ENCODE measurements around the gene TRIM65. TPM values are rescaled to one million over a fixed set of nuclear protein-coding genes. Genes with fewer than 3 reads are reported as not detected.
A peak's percentile ranks its signal among the peaks of the same experiment; 100 is the strongest.
"Not testable (repeated sequence)": the region's sequence is repeated elsewhere in the genome, so short reads cannot be mapped to it uniquely, and the experiment has no call there.

TRIM65 gene
- total and polyA plus RNA-seq, 2 of the 4 experiments (the other 2 are of a cell fraction): 7.9 to 10.6 TPM

DNA sequence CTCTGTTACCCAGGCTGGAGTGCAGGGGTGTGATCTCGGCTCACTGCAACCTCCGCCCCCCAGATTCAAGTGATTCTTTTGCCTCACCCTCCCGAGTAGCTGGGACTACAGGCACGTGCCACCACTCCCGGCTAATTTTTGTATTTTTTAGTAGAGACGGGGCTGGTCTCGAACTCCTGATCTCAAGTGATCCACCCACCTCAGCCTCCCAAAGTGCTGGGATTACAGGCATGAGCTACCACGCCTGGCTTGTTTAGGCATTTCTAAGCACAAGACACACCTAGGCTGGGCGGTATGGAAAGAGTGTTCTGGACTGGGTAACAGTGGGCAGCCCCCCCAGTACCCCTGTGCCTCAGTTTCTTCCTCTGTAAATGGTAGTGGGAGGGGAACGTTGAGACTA lies 26.5 kb downstream of the TRIM65 start:
- BruUV-seq (replicated peaks); H3K4me3 ChIP-seq (ENCODE audit: insufficient read depth, low read depth, low read length); DNase-seq; CTCF ChIA-PET; H3K9me3 ChIP-seq (ENCODE audit: control insufficient read depth, insufficient read depth, low read length); in situ Hi-C loops (cut with MboI; ENCODE audit: low sequenced_read_pairs); H2AK9ac ChIP-seq (replicated peaks; ENCODE audit: low read depth, low read length, poor library complexity); H3K27me3 ChIP-seq (ENCODE audit: control insufficient read depth, insufficient read depth, low read length); POLR2A ChIA-PET (ENCODE audit: unreplicated experiment); H4K20me1 ChIP-seq (ENCODE audit: insufficient read depth, low read length); dilution Hi-C loops (cut with HindIII; ENCODE audit: low sequenced_read_pairs, unreplicated experiment); ATAC-seq (ENCODE audit: low read depth); H2BK20ac ChIP-seq (ENCODE audit: low read depth, low read length); H3K36me3 ChIP-seq (ENCODE audit: control insufficient read depth, insufficient read depth, low read length): not testable (repeated sequence)
- Histone ChIP-seq H4K5ac (ENCODE audit: low read depth, low read length) (peak overlapping the region; percentile 96), H3K4ac (ENCODE audit: low read depth, low read length) (peak overlapping the region; percentile 98), H3K9me1 (ENCODE audit: insufficient read depth, low read length) (peaks cover 13% of the 10 kb centered on the region), H3K4me1 (ENCODE audit: control insufficient read depth, insufficient read depth, low read length) (peaks cover 24% of the 10 kb centered on the region), H2BK15ac (ENCODE audit: low read depth, low read length) (peak overlapping the region; percentile 49; the same call in 2 of the 3 replicates), H3K4me2 (ENCODE audit: low read depth, low read length) (peak overlapping the region; percentile 64; the same call in 1 of the 2 replicates), H4K8ac (ENCODE audit: low read depth in 2 of 2, low read length in 2 of 2) (peak overlapping the region; percentile 94 to 97; a peak in 3 of 4 replicates), H3K9ac (ENCODE audit: low read depth, low read length) (peak overlapping the region; percentile 83; the same call in 1 of the 2 replicates), H3K27ac (ENCODE audit: insufficient read depth, low read length) (peak overlapping the region; percentile 94; the same call in 1 of the 2 replicates), H4K91ac (ENCODE audit: insufficient read depth, low read depth, low read length) (peak overlapping the region; percentile 95), H2BK120ac (ENCODE audit: low read depth, low read length) (peak overlapping the region; percentile 86; the same call in 1 of the 2 replicates), H2AK5ac (ENCODE audit: low read depth, low read length) (peak overlapping the region; percentile 89; the same call in 1 of the 2 replicates), H3K56ac (ENCODE audit: extremely low read depth, insufficient read depth, low read length) (peak overlapping the region; percentile 57), H3K23ac (ENCODE audit: low read depth, low read length) (peak overlapping the region; percentile 93; the same call in 1 of the 2 replicates), H3K18ac (ENCODE audit: low read depth, low read length) (peak overlapping the region; percentile 86; the same call in 1 of the 2 replicates), H2BK5ac (ENCODE audit: low read depth, low read length, poor library complexity, severe bottlenecking) (peak overlapping the region; percentile 77), H3K14ac (replicated peaks; ENCODE audit: low read depth, low read length) (peak overlapping the region; percentile 95), H3K79me1 (ENCODE audit: low read depth in 1 of 2, low read length in 2 of 2) (peaks cover 5 to 26% of the 10 kb centered on the region in 2 experiments; a peak in 3 of 4 replicates), H2AFZ (replicated peaks; ENCODE audit: low read length, poor library complexity) (peak overlapping the region; percentile 95)
- intact Hi-C loops (cut with micrococcal nuclease): loop anchor here (10.0 kb wide), 1 partner anchor 85 kb away; the partner anchor contains the start of gene UNK
- 47% methylated on average over 5 of the region's 10 CpGs; no CpG with 5 or more reads in 1 of the 2 experiments for WGBS, 2 experiments (ENCODE audit: extremely low coverage in 2 of 2, insufficient read length in 1 of 2)

All from IMR-90 (cell line).